Right hindlimb (tissue), 1 donor: ENCODE results near the gene ARPC5L.
"Not testable (repeated sequence)": the region's sequence is repeated elsewhere in the genome, so short reads cannot be mapped to it uniquely, and the experiment has no call there.

Experiments
- DNase-seq: peaks from one replicate; pipeline ENCODE4 v3.0.0-alpha.2; 2018

The ARPC5L gene

GRCh38 chr9:124894741-124895170 lies 32.8 kb downstream of the ARPC5L start:
- no peak for DNase-seq

GRCh38 chr9:124897570-124898460 lies 35.9 kb downstream of the ARPC5L start:
- DNase-seq, result no peak

- DNase-seq, result no peak
Measured at GRCh38 chr9:124899845-124900244, 37.9 kb downstream of the ARPC5L start.

GRCh38 chr9:124906966-124907365 lies 45.0 kb downstream of the ARPC5L start:
- DNase-seq, result no peak

DNA sequence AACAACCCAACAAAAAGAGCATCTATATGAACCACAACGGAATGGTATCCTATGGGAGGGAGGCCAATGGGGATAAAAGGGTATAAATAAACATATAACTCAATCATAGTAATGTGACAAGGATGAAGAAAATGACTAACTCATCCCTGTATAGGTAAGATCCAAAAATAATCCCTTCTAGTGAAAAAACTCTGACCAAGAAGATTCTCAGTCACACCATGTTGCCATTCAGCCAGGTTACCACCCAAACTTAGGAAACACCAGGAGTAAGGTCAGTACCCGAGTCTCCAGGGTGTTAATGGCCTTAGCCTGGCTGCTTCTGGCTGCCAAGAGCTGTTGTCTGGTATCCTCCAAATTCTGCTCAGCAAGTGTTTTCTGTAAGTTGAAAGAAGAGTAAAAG lies 46.2 kb downstream of the ARPC5L start:
- no peak for DNase-seq

- no peak for DNase-seq
Measured at GRCh38 chr9:124911766-124912165, 49.8 kb downstream of the ARPC5L start.

GRCh38 chr9:124913378-124913777 lies 51.4 kb downstream of the ARPC5L start:
- no peak for DNase-seq

DNA sequence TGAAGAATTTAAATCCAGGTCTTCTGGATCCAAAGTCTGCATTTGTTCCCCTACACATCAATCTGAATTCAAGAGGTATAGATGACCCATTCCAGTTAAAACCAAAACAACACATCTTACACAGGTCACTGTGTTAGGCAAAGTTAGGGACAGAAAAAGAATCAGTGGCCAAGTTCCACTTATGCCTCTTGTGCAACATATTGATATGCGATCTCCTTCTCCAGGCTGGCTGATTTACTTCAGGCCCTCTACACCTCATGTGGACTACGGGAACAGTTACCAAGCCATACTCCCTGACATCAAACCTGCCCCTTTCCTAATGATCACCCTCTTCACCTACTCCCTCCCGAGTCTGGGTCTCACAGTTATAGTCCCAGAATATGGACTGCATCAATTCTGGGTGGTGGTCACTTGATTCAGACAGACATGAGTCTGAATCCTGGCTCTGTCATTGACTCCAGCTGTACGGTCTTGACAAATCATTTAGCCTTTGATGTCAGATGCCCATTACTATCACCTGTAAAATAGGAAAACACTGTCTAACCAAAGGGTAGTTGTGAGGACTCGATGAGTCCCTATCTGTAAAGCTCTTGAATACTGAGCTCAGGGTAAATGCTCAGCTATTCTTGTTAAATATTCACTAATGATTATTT lies 52.9 kb downstream of the ARPC5L start:
- no peak for DNase-seq

GRCh38 chr9:124920394-124920793 lies 58.5 kb downstream of the ARPC5L start:
- not testable (repeated sequence) for DNase-seq
